Uterus (tissue), 2 donors: ENCODE results near the gene PRKG1.

ENCODE experiments used
- CTCF ChIP-seq, 4 experiments: fragments of 200-600 bp in 2 of 4; fragments of 450-650 bp in 2 of 4; sonication (generic) in 2 of 4; IDR thresholded peaks; one replicate each; pipeline ENCODE4 v1.5.1; 2016 to 2019; ENCODE audit warnings: antibody characterized with exemption in 4 of 4, mild to moderate bottlenecking in 2 of 4, moderate library complexity in 1 of 4
- POLR2A ChIP-seq, 2 donors: fragments of 450-650 bp; IDR thresholded peaks; one replicate each; pipeline ENCODE4 v1.6.1; 2016; ENCODE audit warnings: antibody characterized with exemption in 2 of 2, mild to moderate bottlenecking in 1 of 2, moderate library complexity in 1 of 2

GRCh38 chr10:51319173-51319435 is 244.8 kb downstream of the PRKG1 start:
- no peak for TF ChIP-seq CTCF (IDR thresholded peaks at IDR 0.05)
- no peak for TF ChIP-seq POLR2A (IDR thresholded peaks at IDR 0.05)
